CD4-positive, alpha-beta T cell (primary cell): ENCODE measurements around the gene SIMC1. TPM values are rescaled to one million over a fixed set of nuclear protein-coding genes. Genes with fewer than 3 reads are reported as not detected.
"Not testable (repeated sequence)": the region's sequence is repeated elsewhere in the genome, so short reads cannot be mapped to it uniquely, and the experiment has no call there.

Experiments
- ATAC-seq: fragments of 200-7000 bp; cut with Tn5 transposase; one replicate; pipeline ENCODE4 v1.10.0; 2022; ENCODE audit warnings: mild to moderate bottlenecking; ENCODE audit not compliant: poor library complexity
- CTCF ChIA-PET: fragments of 350-600 bp; sonication (Branson Sonifier 250); formaldehyde crosslinking; loops from one replicate; lab custom pipeline; 2021; ENCODE audit warnings: antibody characterized with exemption, inconsistent platforms; lab: Charles Lee
- POLR2A ChIA-PET: fragments of 350-600 bp; sonication (Branson Sonifier 250); formaldehyde crosslinking; loops from one replicate; lab custom pipeline; 2021; ENCODE audit warnings: antibody characterized with exemption, inconsistent platforms; lab: Charles Lee
- DNase-seq, 14 experiments: peaks; one replicate each; pipeline ENCODE4 v3.0.0-alpha.2; 2013 to 2020; ENCODE audit warnings: mixed read lengths in 2 of 14
- H3K27ac ChIP-seq, 2 donors: one replicate each; pipeline versions ENCODE4 v1.5.1 to v1.7.0; 2013; ENCODE audit warnings: low read length in 2 of 2, low read depth in 1 of 2, mild to moderate bottlenecking in 1 of 2
- H3K27me3 ChIP-seq, 2 experiments: 1 replicate in 1 of 2; 2 replicates in 1 of 2; pipeline versions ENCODE4 v1.6.1 to v1.7.0; 2013; ENCODE audit warnings: low read length in 2 of 2, control low read depth in 1 of 2, mild to moderate bottlenecking in 1 of 2, moderate library complexity in 1 of 2; ENCODE audit not compliant: insufficient read depth in 2 of 2, control insufficient read depth in 1 of 2
- H3K36me3 ChIP-seq: one replicate; pipeline ENCODE4 v1.6.1; 2013; ENCODE audit warnings: low read length, control low read depth; ENCODE audit not compliant: insufficient read depth
- H3K4me1 ChIP-seq: one replicate; pipeline ENCODE4 v1.6.1; 2013; ENCODE audit warnings: low read length, control low read depth; ENCODE audit not compliant: insufficient read depth
- H3K4me3 ChIP-seq: one replicate; pipeline ENCODE4 v1.5.1; 2013; ENCODE audit warnings: mild to moderate bottlenecking, low read length, moderate library complexity
- H3K9me3 ChIP-seq, 2 experiments: 1 replicate in 1 of 2; 2 replicates in 1 of 2; pipeline versions ENCODE4 v1.6.1 to v1.7.0; 2013; ENCODE audit warnings: low read length in 2 of 2, mild to moderate bottlenecking in 2 of 2, control low read depth in 1 of 2, moderate library complexity in 1 of 2; ENCODE audit not compliant: control insufficient read depth in 1 of 2, insufficient read depth in 1 of 2
- H3K27ac Mint-ChIP-seq: one replicate; pipeline ENCODE4 v1.8.0; 2020; ENCODE audit warnings: mixed read lengths
- H3K27me3 Mint-ChIP-seq: one replicate; pipeline ENCODE4 v1.8.0; 2021; ENCODE audit warnings: mixed read lengths
- H3K36me3 Mint-ChIP-seq: one replicate; pipeline ENCODE4 v1.8.0; 2021; ENCODE audit warnings: low read depth, mixed read lengths
- H3K4me1 Mint-ChIP-seq: one replicate; pipeline ENCODE4 v1.8.0; 2021; ENCODE audit warnings: low read depth, mixed read lengths
- H3K4me3 Mint-ChIP-seq: one replicate; pipeline ENCODE4 v1.8.0; 2020; ENCODE audit warnings: mild to moderate bottlenecking, mixed read lengths
- H3K9me3 Mint-ChIP-seq: one replicate; pipeline ENCODE4 v1.8.0; 2020; ENCODE audit warnings: mixed read lengths
- CTCF ChIP-seq: fragments of 200-600 bp; IDR thresholded peaks from one replicate; pipeline ENCODE4 v1.8.0; 2022; ENCODE audit warnings: antibody characterized with exemption, mild to moderate bottlenecking
- intact Hi-C, 2 experiments: fragments of 100-400 bp; cut with DNase I in 1 of 2; cut with micrococcal nuclease in 1 of 2; formaldehyde crosslinking; loops; one replicate each; pipeline versions ENCODE4 v1.15.1 to v1.9.0; 2023 to 2025; cut with DNase I, micrococcal nuclease
- total RNA-seq, 174 experiments: library from RNA in 2 of 174; stranded (reverse) in 2 of 174; gene quantifications; one replicate each; pipeline ENCODE4 v1.2.3 and lab custom pipeline; 2021 to 2026

Gene SIMC1
- total RNA-seq, 2 experiments from 2014 or later, result 15.4 to 17.4 TPM

GRCh38 chr5:176235155-176235554 is 3.1 kb upstream of the SIMC1 start:
- H3K9me3 Mint-ChIP-seq, H3K36me3 Mint-ChIP-seq, H3K27me3 Mint-ChIP-seq, H3K4me3 ChIP-seq, H3K9me3 ChIP-seq, H3K4me1 Mint-ChIP-seq, H3K27ac Mint-ChIP-seq, intact Hi-C loops, H3K36me3 ChIP-seq, POLR2A ChIA-PET, H3K27me3 ChIP-seq, CTCF ChIA-PET, H3K4me1 ChIP-seq, H3K27ac ChIP-seq: not testable (repeated sequence)
- peak overlapping the region; percentile 71 for H3K4me3 Mint-ChIP-seq
- DNase-seq (peak in 8 of 14 experiments; percentile 3 to 75 (median 24)), ATAC-seq (peak; percentile 61)
- peak; percentile 61 for TF ChIP-seq CTCF

- POLR2A ChIA-PET, H3K9me3 ChIP-seq, H3K4me1 ChIP-seq, H3K27ac Mint-ChIP-seq, H3K4me1 Mint-ChIP-seq, H3K9me3 Mint-ChIP-seq, H3K4me3 ChIP-seq, CTCF ChIA-PET, DNase-seq, H3K36me3 ChIP-seq, H3K36me3 Mint-ChIP-seq, H3K27ac ChIP-seq, intact Hi-C loops, H3K27me3 ChIP-seq, H3K4me3 Mint-ChIP-seq, H3K27me3 Mint-ChIP-seq: not testable (repeated sequence)
- peak; percentile 28 for ATAC-seq
These were observed 540 bp downstream of the SIMC1 start for GRCh38 chr5:176238645-176239283.

- CTCF ChIA-PET, H3K4me1 ChIP-seq, H3K9me3 ChIP-seq, H3K4me3 Mint-ChIP-seq, ATAC-seq, POLR2A ChIA-PET, intact Hi-C loops, H3K27me3 Mint-ChIP-seq, H3K36me3 ChIP-seq, DNase-seq, H3K9me3 Mint-ChIP-seq, H3K36me3 Mint-ChIP-seq, H3K4me3 ChIP-seq, H3K4me1 Mint-ChIP-seq, H3K27ac ChIP-seq, H3K27me3 ChIP-seq, H3K27ac Mint-ChIP-seq: not testable (repeated sequence)
These were observed 1.1 kb downstream of the SIMC1 start for GRCh38 chr5:176239304-176239703.

GRCh38 chr5:176244318-176244717 is 6.1 kb downstream of the SIMC1 start:
- CTCF ChIA-PET, result interaction anchor here (0.7 kb wide), 1 partner anchor 940 kb away, joined by 3 read pairs; no protein-coding TSS in a partner anchor
- H3K4me3 Mint-ChIP-seq, POLR2A ChIA-PET, ATAC-seq, intact Hi-C loops, H3K36me3 ChIP-seq, H3K27ac Mint-ChIP-seq, DNase-seq, H3K9me3 ChIP-seq, H3K27me3 ChIP-seq, H3K36me3 Mint-ChIP-seq, H3K4me3 ChIP-seq, H3K27ac ChIP-seq, H3K4me1 ChIP-seq, H3K9me3 Mint-ChIP-seq, H3K27me3 Mint-ChIP-seq: not testable (repeated sequence)
- peaks cover 14% of the 10 kb centered on the region for H3K4me1 Mint-ChIP-seq

GRCh38 chr5:176245074-176245473 is 6.8 kb downstream of the SIMC1 start:
- H3K4me1 ChIP-seq, POLR2A ChIA-PET, H3K27me3 Mint-ChIP-seq, H3K36me3 Mint-ChIP-seq, H3K27me3 ChIP-seq, H3K27ac Mint-ChIP-seq, intact Hi-C loops, H3K9me3 Mint-ChIP-seq, H3K27ac ChIP-seq, H3K9me3 ChIP-seq, ATAC-seq, H3K4me3 ChIP-seq, H3K36me3 ChIP-seq, H3K4me3 Mint-ChIP-seq, DNase-seq: not testable (repeated sequence)
- H3K4me1 Mint-ChIP-seq, result peaks cover 14% of the 10 kb centered on the region
- CTCF ChIA-PET, result interaction anchor here (0.7 kb wide), 1 partner anchor 939 kb away, joined by 3 read pairs; no protein-coding TSS in a partner anchor

GRCh38 chr5:176245489-176245888 is 7.3 kb downstream of the SIMC1 start:
- H3K4me1 ChIP-seq, H3K9me3 Mint-ChIP-seq, H3K4me3 ChIP-seq, ATAC-seq, H3K36me3 Mint-ChIP-seq, POLR2A ChIA-PET, H3K27me3 ChIP-seq, H3K36me3 ChIP-seq, H3K9me3 ChIP-seq, H3K27ac ChIP-seq, intact Hi-C loops, H3K27me3 Mint-ChIP-seq, H3K4me3 Mint-ChIP-seq, H3K27ac Mint-ChIP-seq, CTCF ChIA-PET, DNase-seq: not testable (repeated sequence)
- H3K4me1 Mint-ChIP-seq, result peaks cover 14% of the 10 kb centered on the region
